Lung (tissue), 16 donors: ENCODE measurements around the gene CLEC4C. TPM values are rescaled to one million over a fixed set of nuclear protein-coding genes. Genes with fewer than 3 reads are reported as not detected.
"Not testable (repeated sequence)": the region's sequence is repeated elsewhere in the genome, so short reads cannot be mapped to it uniquely, and the experiment has no call there.

Source experiments
- ATAC-seq: fragments of 200-7000 bp; cut with Tn5 transposase; one replicate; pipeline ENCODE4 v1.9.1; 2020; ENCODE audit warnings: moderate number of reproducible peaks; ENCODE audit not compliant: insufficient read depth, low FRiP score
- DNase-seq, 3 donors: peaks; one replicate each; pipeline ENCODE4 v3.0.0-alpha.2; 2013 to 2017
- H3K27ac ChIP-seq, 2 donors: one replicate each; pipeline ENCODE4 v1.5.1; 2013; ENCODE audit warnings: mild to moderate bottlenecking in 2 of 2, moderate library complexity in 2 of 2, control low read depth in 1 of 2, inconsistent platforms in 1 of 2, low read depth in 1 of 2, low read length in 1 of 2
- H3K27me3 ChIP-seq, 3 donors: one replicate each; pipeline ENCODE4 v1.5.1; 2013; ENCODE audit warnings: low read length in 2 of 3; ENCODE audit not compliant: control insufficient read depth in 3 of 3, insufficient read depth in 3 of 3
- H3K36me3 ChIP-seq, 4 donors: one replicate each; pipeline ENCODE4 v1.5.1; 2013; ENCODE audit warnings: low read length in 4 of 4, mild to moderate bottlenecking in 1 of 4, moderate library complexity in 1 of 4; ENCODE audit not compliant: control insufficient read depth in 4 of 4, insufficient read depth in 4 of 4
- H3K4me1 ChIP-seq, 5 donors: one replicate each; pipeline ENCODE4 v1.5.1; 2013; ENCODE audit warnings: low read length in 5 of 5, mild to moderate bottlenecking in 2 of 5, moderate library complexity in 1 of 5; ENCODE audit not compliant: control insufficient read depth in 5 of 5, insufficient read depth in 5 of 5
- H3K4me3 ChIP-seq: one replicate; pipeline ENCODE4 v1.5.1; 2013; ENCODE audit warnings: mild to moderate bottlenecking, control low read depth, moderate library complexity
- H3K9ac ChIP-seq, 2 donors: one replicate each; pipeline ENCODE4 v1.5.1; 2013; ENCODE audit warnings: low read length in 2 of 2, control low read depth in 1 of 2; ENCODE audit not compliant: insufficient read depth in 1 of 2
- H3K9me3 ChIP-seq, 4 donors: one replicate each; pipeline ENCODE4 v1.5.1; 2013; ENCODE audit warnings: low read length in 3 of 4, mild to moderate bottlenecking in 1 of 4, moderate library complexity in 1 of 4; ENCODE audit not compliant: control insufficient read depth in 4 of 4, insufficient read depth in 3 of 4
- WGBS, 2 donors: extraction: QIAGEN DNeasy Blood & Tissue Kit; methylation state at CpG; one replicate each; pipeline ENCODE4 v1.1.7; 2013; 5-methylcytosine and 5-hydroxymethylcytosine counted together
- long read RNA-seq, 5 donors: transcript quantifications; one replicate each; lab custom pipeline, GENCODE V29; 2026
- polyA plus RNA-seq, 2 donors: library from polyadenylated mRNA; stranded (reverse); fragments of 200-250 nt; gene quantifications; one replicate each; pipeline ENCODE4 v1.2.1, GENCODE V29; 2013
- total RNA-seq, 2 donors: library from RNA; depleted of rRNA in 1 of 2; stranded (reverse); fragments of >200 nt in 1 of 2; gene quantifications; one replicate each; pipeline ENCODE4 v1.2.1, GENCODE V29; 2014 to 2021
- TF ChIP-seq, protein P1 (sequence below): IDR thresholded peaks from 2 replicates; pipeline ENCODE4 v1.5.1; 2012; ENCODE audit warnings: mild to moderate bottlenecking; ENCODE audit errors: control extremely low read depth, extremely low read depth
- donor health status: control.
- donor health status: control.
- donor health status: Bipolar disorder and iron deficiency.
- donor health status: healthy.
- donor health status: DM: yes; HTN: yes; CAD: no.

CLEC4C gene, protein sequence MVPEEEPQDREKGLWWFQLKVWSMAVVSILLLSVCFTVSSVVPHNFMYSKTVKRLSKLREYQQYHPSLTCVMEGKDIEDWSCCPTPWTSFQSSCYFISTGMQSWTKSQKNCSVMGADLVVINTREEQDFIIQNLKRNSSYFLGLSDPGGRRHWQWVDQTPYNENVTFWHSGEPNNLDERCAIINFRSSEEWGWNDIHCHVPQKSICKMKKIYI
- total RNA-seq (under 1 TPM in 1 of 2 donors, not detected in 1; 0.60 TPM), polyA plus RNA-seq (under 1 TPM in 1 of 2 donors, not detected in 1; 0.08 TPM)
- long read RNA-seq, donor 1 = 0 reads
- long read RNA-seq, donor 2 = 0 reads
- long read RNA-seq, donor 3 = 0 reads
- long read RNA-seq, donor 4 = 0 reads
- long read RNA-seq, donor 5 = 0 reads

DNA sequence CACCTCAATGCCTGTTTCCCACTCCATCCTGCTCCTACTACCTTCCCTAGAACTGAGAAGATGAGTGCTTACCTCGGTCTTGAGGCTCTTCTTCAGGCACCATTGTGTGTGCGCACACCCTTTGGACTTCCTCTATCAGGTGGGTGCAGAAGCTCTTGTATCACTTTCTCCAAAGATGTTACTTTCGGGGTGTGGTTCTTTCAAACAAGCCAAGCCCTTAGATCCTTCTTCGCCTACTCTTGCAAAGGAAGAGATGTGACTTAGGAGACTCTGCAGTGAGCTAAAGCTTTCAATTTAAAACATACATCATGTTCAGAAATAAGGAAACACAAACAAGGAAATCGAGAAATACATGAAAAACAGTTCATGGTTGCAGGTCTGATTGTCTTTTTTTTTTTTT is at the start of gene CLEC4C:
Gene CLEC4C, minus strand, starts transcription at position 130 of the 400 bp plus-strand sequence. Its CDS starts 27 bp downstream, at position 103.
- H3K4me1 ChIP-seq = no peaks in the 10 kb centered on the region
- DNase-seq = no peak
- TF ChIP-seq, protein P1, sequence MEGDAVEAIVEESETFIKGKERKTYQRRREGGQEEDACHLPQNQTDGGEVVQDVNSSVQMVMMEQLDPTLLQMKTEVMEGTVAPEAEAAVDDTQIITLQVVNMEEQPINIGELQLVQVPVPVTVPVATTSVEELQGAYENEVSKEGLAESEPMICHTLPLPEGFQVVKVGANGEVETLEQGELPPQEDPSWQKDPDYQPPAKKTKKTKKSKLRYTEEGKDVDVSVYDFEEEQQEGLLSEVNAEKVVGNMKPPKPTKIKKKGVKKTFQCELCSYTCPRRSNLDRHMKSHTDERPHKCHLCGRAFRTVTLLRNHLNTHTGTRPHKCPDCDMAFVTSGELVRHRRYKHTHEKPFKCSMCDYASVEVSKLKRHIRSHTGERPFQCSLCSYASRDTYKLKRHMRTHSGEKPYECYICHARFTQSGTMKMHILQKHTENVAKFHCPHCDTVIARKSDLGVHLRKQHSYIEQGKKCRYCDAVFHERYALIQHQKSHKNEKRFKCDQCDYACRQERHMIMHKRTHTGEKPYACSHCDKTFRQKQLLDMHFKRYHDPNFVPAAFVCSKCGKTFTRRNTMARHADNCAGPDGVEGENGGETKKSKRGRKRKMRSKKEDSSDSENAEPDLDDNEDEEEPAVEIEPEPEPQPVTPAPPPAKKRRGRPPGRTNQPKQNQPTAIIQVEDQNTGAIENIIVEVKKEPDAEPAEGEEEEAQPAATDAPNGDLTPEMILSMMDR = no peak
- no peak within 1 kb of the TSS for H3K27ac ChIP-seq
- no peak within 1 kb of the TSS for H3K4me3 ChIP-seq
- WGBS, 2 donors = 70 to 88% methylated on average over 5 of the region's 5 CpGs
- H3K27me3 ChIP-seq = no peaks in the 10 kb centered on the region
- H3K36me3 ChIP-seq = no peaks in the 10 kb centered on the region
- H3K9me3 ChIP-seq = peaks cover 0 to 2% (median under 1%) of the 10 kb centered on the region in 4 donors
- ATAC-seq = no peak
- H3K9ac ChIP-seq = no peak within 1 kb of the TSS

DNA sequence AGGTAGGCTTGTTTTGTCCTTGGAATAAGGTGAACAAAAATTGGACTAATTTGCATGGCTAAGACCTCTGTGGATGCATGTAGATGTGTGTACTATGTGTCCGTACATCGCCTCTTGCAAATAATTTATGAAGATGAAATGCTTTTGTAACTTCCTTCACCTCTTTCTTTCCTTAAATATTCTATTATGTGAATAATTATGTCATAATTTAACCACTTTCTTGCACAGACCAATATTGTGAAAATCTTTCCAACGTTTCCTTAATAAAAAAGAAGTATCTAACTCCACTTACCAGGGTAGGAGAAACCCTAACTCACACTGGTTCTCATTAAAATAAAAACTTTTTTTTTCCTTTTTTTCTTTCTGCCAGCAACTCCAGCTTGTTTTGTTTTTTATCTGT is 46.0 kb upstream of the CLEC4C start:
- H3K9me3 ChIP-seq = no peaks in the 10 kb centered on the region
- no peak overlapping the region for H3K27ac ChIP-seq
- no peak overlapping the region for H3K4me3 ChIP-seq
- DNase-seq (no peak), ATAC-seq (no peak)
- peaks cover 0 to 16% (median 15%) of the 10 kb centered on the region in 3 donors for H3K27me3 ChIP-seq
- TF ChIP-seq, protein P1 = no peak
- no peaks in the 10 kb centered on the region for H3K36me3 ChIP-seq
- no peak overlapping the region for H3K9ac ChIP-seq
- no peaks in the 10 kb centered on the region for H3K4me1 ChIP-seq
- 19 to 59% methylated on average over 3 of the region's 3 CpGs for WGBS, 2 donors

DNA sequence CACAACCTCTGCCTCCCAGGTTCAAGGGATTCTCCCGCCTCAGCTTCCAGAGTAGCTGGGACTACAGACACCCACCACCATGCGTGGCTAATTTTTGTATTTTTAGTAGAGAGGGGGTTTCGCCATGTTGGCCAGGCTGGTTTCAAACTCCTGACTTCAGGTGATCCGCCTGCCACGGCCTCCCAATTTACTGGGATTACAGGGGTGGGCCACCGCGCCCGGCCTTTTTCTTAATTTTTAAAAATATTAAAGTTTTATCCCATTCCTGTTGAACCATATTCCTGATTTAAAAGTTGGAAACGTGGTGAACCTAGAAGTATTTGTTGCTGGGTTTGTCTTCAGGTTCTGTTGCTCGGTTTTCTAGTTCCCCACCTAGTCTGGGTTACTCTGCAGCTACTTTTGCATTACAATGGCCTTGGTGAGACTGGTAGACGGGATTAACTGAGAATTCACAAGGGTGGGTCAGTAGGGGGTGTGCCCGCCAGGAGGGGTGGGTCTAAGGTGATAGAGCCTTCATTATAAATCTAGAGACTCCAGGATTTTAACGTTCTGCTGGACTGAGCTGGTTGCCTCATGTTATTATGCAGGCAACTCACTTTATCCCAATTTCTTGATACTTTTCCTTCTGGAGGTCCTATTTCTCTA is 41.8 kb upstream of the CLEC4C start, which contains the start of gene NANOG:
Gene NANOG, plus strand, starts transcription at position 519 of the 645 bp plus-strand sequence. CDS start 213 bp downstream, outside the sequence.
- not testable (repeated sequence) for H3K4me1 ChIP-seq, ATAC-seq
- WGBS, 2 donors = 77 to 86% methylated on average over 12 to 13 of the region's 13 CpGs

DNA sequence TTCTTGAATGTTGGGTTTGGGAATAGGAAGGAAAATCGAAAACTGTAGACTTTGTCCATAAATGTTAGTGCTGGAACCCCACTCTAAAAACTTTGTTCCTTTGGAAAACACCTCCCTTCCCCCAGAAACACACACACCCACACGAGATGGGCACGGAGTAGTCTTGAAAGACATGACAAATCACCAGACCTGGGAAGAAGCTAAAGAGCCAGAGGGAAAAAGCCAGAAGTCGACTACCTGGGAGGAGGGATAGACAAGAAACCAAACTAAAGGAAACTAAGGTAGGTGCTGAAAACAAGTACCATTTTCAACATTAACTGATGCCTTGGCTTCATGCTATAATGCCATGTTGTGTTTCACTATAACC is 41.1 kb upstream of the CLEC4C start:
- H3K4me1 ChIP-seq = no peaks in the 10 kb centered on the region

More for the DNA sequence above, 41.8 kb upstream of the CLEC4C start, which contains the start of gene NANOG:
- not testable (repeated sequence) for DNase-seq, H3K9me3 ChIP-seq, H3K9ac ChIP-seq, H3K4me3 ChIP-seq, H3K36me3 ChIP-seq, H3K27ac ChIP-seq
- H3K27me3 ChIP-seq = peaks cover 0 to 23% (median 18%) of the 10 kb centered on the region in 3 donors

More for the DNA sequence above, 41.1 kb upstream of the CLEC4C start:
- 35 to 58% methylated on average over 4 of the region's 4 CpGs for WGBS, 2 donors
- Histone ChIP-seq H3K27ac (no peak overlapping the region), H3K9me3 (no peaks in the 10 kb centered on the region), H3K27me3 (peaks cover 0 to 23% (median 18%) of the 10 kb centered on the region in 3 donors), H3K36me3 (no peaks in the 10 kb centered on the region), H3K9ac (no peak overlapping the region), H3K4me3 (no peak overlapping the region)
- TF ChIP-seq, protein P1 = no peak
- DNase-seq (no peak), ATAC-seq (no peak)
